GM18858 (cell line): ENCODE results near the gene TRMT44.
"Not testable (repeated sequence)": the region's sequence is repeated elsewhere in the genome, so short reads cannot be mapped to it uniquely, and the experiment has no call there.

Source experiments
- ATAC-seq: cut with Tn5 transposase; IDR thresholded peaks from one replicate; pipeline ENCODE4 v1.9.1; 2021; ENCODE audit not compliant: unreplicated experiment

TRMT44 gene

DNA sequence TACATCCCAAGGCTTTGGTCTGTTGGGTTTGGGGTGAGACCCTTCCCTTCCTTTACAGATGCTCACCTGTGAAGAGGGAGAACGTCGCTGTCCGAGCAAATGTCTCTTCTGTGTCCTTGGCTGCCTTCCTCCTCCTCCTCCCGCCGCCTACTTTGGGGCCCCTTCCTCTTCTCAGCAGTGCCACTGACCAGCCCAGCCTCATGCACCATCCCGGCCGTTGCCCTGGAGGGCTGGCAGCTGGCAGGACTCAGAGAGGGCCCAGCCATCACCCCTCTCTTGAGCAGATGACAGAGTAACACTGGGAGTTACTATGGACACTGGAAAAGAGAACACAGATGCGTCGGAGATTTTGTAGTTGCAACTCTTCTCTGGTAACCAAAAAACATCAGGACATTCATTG is 68.2 kb downstream of the TRMT44 start:
- no peak for ATAC-seq

DNA sequence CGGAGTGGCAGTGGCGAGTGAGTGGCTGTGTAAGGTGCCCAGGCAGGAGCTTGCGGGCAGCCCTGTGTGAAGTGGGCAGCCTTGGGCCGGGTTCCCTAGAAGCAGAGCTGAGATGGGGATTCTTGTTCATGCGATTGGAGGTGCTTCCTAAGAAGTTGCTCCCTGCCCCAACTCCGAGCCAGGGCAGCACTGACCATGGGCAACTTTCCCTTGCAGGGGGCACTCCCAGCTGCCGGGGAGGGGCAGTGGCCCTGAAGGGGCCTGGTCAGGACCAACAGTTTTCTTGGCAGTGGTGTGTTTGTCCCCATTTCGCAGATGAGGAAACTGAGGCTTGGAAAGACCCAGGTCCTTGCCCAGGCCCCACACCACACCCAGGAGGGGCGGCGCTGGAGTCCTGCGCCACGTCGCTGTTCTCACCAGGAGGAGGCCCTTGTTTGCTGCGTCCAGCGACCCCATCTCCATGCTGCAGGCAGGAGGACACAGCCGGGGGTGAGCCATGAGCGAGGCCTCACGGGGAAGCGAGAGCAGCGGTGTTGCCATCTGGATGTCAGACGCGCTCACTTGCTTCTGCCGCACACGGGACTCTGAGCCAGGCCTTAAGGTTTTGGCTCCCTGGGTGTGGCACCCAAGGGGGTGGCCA is 68.9 kb downstream of the TRMT44 start:
- no peak for ATAC-seq

DNA sequence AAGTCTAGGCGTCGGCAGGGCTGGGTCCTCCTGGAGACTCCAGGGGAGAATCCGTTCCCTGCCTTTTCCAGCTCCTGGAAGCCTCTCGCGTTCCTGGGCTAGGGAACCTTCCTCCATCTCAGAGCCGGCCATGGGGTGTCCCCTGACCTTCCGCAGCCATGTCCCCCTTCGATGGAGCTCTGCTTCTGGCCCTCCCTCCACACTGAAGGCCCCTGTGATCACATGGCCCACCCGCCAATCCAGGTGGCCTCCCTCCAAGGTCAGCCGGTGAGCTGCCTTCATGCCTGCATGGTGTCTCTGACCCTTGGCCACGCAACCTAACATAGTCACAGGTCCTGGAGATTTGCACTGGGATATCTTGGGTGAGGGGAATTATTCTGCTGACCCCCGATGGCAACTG is 69.6 kb downstream of the TRMT44 start:
- no peak for ATAC-seq

DNA sequence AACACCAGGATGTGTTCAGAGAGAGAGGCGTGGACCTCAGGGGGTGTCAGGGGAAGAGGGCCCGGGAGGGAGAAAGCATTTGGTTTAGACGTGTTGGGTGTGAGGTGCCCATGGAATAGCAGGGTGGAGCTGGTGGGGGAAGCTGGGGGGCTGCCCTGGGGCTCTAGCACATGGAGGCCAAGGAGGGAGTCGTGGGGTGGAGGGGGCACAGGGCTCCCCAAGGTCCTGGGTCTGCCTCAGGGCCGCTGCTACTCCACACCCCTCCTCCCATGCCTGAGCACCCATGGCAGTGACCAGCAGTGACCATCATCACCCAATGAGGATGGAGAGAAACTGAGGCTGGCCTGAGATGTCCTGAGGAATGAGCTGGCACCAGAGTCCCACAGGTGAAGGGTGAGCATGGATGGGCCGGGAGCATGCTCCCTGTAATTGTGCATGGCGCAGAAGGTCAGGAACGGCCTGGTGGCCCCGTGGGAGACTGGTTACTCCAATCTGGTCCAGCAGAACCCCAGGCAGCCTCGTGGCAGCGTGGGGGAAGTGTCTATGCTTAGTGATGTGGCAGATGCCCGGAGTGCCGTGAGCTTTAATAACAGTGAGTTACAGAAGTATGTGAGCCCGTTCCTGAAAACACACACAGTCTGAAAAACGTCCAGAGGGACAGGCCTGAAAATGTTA is 70.2 kb downstream of the TRMT44 start:
- ATAC-seq, result no peak

DNA sequence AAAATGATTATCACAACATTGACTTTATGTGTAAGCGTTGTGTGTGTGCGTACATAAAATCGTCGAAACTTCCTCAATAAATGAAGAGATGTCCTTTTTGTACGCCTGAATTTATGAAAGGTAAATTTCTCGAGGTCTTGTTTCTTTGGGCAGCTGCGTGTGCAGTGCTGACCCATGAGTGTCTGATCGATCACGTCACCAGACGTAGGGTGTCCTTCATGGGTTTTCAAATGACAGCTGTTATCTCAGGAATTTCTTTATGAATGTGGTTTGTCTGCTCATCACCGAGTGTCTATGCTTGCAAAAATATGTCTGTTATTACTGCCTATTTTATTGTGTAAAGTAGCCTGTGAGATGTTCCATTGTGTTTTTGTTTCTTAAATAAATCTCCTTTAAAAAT is 71.9 kb downstream of the TRMT44 start:
- no peak for ATAC-seq

DNA sequence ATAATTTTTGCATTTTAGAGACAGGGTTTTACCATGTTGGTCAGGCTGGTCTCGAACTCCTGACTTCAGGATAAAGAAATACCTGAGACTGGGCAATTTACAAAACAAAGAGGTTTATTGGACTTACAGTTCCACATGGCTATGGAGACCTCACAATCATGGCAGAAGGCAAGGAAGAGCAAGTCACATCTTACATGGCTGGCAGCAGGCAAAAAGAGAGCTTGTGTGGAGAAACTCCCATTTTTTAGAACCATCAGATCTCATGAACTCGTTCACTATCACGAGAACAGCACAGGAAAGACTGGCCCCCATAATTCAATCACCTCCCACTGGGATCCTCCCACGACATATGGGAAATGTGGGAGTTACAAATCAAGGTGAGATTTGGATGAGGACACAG is 72.5 kb downstream of the TRMT44 start:
- ATAC-seq, result not testable (repeated sequence)

DNA sequence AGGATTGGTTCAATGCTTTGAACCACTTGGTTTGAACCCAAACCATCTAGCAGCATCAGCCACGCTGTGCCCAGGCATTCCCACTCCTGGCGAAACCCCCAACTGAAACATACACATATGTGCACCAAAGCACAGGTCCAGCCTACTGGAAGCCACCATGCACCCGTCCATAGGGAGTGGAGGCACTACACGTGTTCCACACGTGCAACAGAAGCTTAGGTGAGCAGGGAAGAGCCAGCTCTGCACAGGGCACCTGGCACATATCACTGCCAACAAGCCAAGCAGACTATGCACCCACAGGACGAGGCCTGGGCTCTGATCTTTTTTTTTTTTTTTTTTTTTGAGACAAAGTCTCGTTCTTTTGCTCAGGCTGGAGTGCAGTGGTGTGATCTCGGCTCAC is 73.4 kb downstream of the TRMT44 start:
- ATAC-seq, result no peak

DNA sequence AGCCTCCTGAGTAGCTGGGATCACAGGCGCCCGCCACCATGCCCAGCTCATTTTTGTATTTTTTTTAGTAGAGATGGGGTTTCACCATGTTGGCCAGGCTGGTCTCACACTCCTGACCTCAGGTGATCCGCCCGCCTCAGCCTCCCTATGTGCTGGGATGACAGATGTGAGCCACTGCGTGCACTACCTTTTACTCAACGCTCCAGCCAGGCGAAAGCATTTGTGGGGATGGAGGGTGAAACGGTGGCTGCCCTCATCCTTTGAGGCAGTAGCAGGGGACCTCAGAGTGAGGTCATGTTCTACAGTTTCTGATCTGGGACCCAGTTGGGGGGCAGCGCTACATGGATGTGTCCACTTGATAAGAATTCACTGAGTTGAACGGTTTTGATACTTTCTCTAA is 73.8 kb downstream of the TRMT44 start:
- no peak for ATAC-seq

DNA sequence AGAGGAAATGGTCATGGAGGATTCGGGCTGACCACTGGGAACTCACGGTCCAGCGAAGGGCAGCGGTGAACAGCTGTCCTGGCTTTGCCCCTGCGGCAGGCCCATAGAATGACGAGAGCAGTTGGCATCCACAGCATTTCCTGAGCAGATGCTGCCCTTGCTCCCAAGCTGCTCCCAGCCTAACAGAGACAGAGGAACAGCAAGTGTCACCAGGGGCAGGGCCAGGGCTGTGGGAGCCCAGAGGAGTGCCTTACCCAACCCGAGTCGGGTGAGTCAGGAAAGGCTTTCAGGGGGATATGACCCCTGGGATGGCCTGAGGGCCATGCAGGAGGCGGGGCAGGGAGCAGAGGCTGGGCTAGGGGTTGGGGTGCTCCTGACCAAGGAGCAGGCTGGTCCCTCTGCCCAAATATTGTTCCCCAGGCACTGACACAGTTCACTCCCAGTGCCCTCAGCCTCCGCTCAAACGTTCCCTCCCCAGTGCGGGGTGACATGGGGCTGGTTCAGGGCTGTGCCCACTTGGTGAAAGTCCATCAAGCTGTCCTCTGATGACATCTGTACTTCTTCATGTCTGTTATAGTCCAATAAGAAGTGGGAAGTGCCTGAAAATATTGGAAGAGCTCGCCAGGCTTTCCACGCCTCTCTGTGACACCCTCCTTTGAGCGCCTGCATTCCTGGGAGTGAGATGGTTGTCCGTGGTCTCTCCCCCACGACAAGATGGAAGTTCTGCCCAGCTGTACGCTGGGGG is 74.9 kb downstream of the TRMT44 start:
- no peak for ATAC-seq

DNA sequence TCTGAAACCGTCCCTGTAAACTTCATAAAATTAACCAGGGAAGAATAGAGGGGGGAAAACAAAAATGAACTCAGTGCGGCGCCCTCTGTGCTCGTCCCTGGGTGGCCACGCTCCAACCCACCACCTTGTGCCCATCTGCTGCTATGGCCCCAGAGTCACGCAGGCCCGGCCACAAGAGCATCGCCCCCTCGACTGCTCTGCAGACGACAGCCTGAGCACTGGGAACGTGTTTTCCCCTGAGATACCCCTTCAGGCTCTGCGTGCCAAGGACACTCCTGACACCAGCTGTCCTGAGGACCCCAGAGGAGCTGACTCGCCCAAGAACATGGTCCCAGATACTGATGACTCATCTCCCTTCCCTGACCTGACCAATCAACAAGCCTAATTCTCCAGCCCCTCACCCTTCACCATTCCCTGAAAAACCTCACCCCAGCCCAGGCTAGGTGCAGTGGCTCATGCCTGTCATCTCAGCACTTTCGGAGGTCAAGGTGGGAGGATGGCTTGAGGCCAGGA is 75.5 kb downstream of the TRMT44 start:
- no peak for ATAC-seq

DNA sequence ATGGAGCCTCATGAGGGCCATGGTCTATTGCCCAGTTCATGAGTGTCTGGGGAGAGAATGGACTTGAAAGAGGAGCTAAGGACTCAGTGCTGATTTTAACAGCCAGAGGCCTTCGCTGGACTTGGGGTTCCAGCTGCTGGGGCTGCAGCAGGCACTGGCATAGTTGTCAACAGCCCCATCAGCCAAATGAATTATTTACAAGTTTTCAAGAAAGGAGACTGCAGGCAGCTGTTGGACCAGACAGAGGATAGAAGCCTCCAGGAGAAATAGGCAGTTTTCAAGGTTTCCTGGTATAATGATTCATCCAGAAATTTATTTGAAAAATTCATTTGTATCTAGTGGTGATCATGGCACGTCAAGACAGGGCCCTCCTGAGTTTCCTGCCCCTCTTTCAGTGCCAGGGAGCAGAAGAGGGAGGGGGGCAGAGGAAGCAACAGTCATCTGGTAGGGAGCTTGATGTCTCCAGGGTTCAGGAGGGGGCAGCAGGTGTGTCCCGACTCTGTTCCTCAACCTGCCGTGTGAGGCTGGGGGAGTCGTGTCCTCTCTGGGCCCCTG is 76.5 kb downstream of the TRMT44 start:
- ATAC-seq, result no peak

DNA sequence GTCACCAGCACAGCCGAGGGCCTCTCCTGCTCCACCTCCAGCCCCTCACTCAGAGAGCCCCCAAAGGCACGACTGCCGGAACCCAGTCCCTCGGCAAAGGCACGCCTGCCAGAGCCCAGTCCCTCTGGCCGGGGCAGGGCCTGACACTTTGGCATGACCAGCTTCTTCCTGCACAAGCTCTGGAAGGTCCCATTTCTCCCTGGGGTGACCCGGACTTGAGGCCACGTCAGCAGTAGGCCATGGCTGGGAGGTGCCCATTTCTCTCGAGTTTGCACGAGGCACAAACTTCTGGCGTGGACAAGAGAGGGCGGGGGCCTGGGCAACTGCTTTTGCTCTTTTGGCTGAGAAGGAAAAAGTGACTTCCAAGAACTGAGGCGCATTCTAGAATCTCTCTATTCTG is 77.4 kb downstream of the TRMT44 start:
- no peak for ATAC-seq

DNA sequence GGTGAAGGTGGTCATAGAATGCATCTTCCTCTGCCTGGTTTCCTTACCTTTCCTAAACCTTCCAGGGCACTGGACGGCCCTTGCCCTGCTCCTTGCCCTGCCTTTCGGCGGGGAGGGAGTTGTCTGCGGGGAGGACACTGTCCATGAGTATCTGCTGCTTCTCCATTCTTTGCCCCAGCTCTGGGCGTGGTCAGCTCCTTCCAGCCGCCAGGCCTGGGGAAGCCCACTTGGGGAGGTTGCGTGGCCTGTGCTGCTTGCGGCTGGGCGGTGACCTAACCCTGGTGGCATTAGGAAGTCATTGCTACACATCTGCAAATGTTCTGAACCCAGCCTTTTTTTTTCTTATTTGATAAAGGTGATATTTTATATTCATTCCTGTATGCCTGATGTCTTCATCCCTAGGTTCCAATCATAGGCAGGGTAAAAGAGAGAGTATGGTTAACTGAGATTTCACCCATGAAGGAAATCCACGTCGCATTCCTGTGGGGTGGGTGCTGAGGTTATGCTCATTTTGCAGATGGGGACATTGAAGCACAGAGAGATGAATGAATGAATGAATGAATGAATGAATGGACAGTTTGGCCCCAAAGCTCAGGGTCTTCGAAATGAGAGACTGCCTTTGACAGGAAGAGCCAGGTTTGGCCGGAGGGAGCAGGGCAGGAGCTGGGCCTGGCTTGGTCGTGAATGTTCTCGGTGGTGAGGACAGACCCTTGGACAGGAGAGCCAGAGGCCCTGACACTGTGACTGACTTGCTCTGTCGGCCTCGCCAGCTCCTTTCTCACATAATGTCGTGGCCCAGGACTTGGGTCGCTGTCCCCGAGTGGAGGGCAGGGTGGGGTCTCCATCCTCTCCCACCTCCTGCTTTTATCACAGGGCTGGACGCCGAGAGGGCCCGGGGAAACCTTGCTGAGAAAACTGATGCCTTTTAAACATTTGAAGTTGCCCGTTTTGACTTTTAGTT is 81.9 kb downstream of the TRMT44 start:
- no peak for ATAC-seq

DNA sequence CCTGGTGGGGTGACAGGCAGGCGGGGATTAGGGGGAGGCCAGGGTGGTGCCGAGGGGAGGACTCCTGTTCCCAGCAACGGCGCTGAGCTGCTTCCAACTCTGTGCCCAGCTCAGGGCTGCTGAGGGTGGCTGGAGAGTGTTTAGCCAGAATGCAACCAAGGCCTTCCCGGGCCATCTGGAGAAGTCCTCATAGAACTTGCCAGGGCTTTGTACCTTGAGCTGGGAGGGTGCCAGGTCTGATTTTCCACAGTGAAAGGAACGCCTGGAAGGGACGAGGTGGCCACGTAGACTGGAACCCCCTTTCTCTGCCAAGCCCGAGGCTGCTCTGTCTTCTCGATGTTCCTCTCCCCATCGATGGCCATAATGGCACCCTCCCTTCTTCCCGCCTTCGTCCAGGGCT is 82.6 kb downstream of the TRMT44 start:
- no peak for ATAC-seq

DNA sequence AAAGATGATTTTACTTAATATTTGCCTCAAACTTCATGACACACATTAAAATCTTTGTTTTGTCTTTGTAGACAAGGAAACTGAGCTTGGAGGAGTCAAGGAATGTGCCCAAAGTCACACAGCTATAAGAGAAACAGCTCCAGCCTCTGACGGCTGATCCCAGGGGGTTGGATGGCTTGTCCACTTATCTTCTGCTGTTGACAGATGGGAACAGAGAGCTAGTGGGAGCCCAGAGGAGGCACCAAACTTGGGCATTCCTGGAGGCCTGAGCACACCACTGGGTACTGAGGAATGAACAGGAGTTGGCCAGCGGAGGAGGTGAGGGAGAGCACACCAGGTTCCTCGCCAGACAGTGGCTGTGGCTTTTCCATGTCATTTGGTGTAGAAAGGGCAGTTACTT is 83.2 kb downstream of the TRMT44 start:
- no peak for ATAC-seq

DNA sequence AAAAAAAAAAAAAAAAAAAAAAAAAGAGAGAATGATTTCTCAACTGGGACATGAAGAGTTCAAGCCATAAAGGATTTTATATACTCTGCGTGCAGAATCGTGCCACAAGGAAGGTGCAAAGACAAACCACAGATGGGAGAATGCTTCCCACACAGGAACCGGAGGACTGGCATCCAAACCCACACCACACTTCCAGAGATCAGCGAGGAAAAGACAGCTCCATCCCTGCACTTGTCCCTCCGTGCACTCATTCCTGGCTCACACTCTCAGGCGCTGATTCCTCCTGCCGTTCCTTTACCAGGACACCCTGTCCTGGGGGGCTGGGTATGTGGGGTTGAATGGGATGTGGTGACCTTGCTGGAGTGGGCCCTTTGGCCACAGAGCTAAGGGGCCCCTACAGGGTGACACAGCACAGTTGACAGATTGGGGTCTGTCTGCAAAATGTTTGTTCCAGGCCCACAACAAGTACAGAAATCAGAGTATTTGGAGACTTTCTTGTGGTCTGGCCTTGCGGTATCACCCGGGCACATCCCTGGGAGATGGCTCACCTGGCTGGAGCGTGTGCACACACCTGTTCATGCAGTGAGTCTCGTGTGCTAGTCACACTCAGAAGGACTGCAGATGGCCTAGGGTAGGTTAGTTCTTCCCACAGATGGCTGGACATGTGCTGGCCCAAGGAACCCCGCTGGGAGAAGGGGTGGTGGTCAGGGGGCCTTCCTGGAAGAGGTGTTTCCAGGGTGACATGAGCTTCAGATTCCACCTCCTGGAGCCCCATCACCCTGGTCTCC is 84.2 kb downstream of the TRMT44 start:
- ATAC-seq, result no peak

DNA sequence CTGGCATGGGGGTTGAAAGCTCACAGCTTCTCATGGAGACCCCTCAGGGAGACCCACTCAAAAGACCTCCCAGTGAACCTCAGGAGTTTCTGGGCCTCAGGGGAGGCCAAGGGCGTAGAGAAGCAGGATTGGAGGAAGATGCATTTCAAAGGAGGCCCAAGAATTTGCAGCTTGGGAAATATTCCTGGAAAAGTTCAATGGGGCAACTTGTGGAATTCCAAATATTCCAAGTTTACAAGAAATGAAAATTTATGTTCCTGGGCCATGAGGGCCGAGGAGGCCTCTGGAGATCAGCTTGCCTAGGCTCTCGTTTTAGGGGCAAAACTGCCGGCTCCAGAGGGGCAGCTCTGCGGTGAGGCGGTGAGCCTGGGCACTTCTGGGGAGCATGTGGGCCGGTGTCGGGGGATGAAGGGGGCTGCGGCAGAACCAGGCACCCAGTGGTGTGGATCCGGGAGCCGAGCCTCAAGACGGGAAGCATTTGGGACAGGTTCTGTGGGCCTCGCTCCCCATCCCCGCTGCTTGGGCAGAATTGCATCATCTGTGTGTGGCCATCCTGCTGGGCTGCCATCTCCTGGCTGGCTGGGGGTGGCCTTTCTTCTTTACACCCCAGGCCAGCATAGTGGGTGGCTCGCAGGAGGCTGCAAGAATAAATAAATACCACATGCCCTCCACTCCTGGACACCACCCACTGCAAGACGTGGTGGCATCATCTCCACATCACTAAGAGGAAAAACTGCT is 85.0 kb downstream of the TRMT44 start:
- no peak for ATAC-seq
